ENCODE results near the gene TXNRD1. TPM values are rescaled to one million over a fixed set of nuclear protein-coding genes. Genes with fewer than 3 reads are reported as not detected.
"Not testable (repeated sequence)": the region's sequence is repeated elsewhere in the genome, so short reads cannot be mapped to it uniquely, and the experiment has no call there.

TXNRD1 gene
- polyA plus RNA-seq, 3 donors = 50.2 to 69.5 (median 63.3) TPM

DNA sequence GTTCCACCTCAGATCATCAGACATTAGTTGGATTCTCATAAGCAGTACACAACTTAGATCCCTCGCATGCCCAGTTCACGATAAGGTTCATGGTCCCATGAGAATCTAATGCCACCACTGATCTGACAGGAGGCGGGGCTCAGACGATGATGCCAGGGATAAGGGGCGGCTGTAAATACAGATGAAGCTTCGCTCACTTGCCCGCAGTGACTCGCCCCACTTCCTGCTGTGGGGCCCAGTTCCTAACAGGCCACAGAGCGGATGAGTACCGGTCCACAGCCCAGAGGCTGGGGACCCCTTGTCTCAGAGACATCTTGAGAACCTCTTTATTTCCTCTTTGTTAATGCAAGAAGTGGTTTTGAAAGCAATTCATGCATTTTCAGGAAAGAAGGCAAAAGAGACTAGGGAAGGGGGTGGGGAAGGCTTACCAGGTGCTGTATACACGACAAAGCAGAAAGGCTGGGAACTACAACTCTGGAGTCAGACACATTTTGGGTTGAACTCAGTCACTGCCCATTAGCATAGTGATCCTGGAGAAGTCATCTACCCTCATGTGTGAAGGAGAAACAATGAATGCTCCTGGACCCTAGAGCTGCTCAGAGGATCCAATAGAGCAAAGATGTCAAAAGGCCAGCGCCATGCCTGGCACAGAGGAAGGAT, 156.6 kb downstream of the TXNRD1 start:
- no peak for DNase-seq (ENCODE audit: extremely low read depth in 1 of 11, low read depth in 9 of 11, low spot score in 4 of 11)

DNA sequence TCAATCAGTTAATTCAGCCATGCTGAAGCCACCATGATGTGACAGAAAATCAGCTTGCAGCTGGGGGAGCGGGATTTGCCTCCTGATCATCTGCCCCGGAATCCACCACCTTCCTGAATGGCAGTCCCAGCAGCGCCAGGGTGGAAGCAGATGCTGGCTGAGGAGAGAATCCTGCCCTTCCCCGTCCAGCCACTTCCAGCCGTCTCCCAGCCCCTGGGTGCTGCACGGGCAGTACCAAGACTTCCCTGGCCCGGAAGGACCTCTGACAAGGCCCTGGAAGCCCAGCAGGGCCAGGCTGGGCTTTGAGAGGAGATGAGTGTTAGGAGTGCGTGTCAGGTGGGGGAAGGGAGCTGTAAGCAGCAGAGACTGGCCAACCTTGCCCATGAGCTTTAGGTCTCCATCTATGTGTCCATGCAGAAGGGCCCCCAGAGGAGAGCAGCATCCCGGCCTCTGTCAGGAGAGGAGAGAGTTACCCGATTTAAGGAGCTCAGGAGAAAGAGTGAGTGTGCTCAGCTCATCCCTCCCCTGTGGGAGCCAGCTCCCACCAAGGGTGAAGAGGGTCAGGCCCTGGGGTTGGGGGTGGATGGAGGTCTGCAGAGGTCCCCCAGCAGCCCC, 157.2 kb downstream of the TXNRD1 start:
- no peak for DNase-seq (ENCODE audit: extremely low read depth in 1 of 11, low read depth in 9 of 11, low spot score in 4 of 11)

DNA sequence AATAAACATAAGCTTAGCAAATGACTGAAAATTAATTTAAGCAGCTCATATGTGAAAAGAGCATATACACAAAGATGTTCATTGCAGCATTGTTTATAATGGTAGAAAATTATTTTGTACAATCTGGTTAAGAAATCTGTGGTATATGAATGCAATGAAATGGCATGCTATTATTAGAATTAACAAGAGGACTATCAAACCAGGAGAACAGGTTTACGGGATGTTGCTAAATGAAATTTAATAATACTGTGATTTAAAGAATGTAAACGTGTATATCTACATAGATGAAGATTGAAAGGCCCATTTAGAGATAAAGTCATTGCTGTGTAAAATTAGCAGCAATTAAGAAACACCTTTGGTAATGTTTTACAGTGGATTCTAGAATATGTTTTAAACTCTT, 158.5 kb downstream of the TXNRD1 start:
- no peak for DNase-seq (ENCODE audit: extremely low read depth in 1 of 11, low read depth in 9 of 11, low spot score in 4 of 11)

DNA sequence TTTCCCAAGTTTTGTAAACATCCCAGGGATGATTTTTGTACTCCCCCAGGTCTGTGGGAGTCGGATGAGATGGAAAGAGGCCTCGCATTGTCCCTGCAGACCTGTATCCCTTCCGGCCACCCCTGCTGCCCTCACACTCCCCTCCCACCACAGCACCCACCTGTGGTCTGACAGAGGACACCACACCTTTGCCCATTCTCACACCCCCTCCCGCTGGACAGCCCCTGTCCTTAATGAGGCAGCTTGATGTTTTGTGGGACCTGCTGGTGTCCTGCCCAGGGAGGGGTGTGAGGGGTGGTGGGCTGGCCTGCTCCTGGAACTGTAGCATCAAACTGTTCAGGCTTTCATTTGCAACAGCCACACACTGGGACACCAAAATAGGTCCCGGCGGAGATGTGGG, 159.2 kb downstream of the TXNRD1 start:
- DNase-seq (ENCODE audit: extremely low read depth in 1 of 11, low read depth in 9 of 11, low spot score in 4 of 11) = no peak

DNA sequence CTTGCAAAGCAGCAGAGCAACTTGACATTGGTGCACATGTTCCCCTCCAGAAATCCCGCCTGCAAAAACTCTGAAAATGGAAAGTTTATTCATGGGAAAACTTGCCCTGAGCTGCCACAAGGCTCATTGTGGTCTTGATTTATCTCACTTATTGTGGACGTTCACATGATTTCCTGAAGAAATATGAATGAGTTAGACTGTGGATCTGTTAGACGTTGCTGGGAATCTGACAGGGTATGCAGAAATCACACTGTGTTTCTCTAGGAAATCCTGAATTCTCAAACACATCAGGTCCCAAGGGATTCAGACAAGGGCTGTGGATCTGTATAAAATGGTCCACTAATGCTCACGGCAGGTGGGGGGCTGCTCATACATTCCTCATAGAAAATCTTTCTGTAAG, 160.2 kb downstream of the TXNRD1 start:
- no peak for DNase-seq (ENCODE audit: extremely low read depth in 1 of 11, low read depth in 9 of 11, low spot score in 4 of 11)

DNA sequence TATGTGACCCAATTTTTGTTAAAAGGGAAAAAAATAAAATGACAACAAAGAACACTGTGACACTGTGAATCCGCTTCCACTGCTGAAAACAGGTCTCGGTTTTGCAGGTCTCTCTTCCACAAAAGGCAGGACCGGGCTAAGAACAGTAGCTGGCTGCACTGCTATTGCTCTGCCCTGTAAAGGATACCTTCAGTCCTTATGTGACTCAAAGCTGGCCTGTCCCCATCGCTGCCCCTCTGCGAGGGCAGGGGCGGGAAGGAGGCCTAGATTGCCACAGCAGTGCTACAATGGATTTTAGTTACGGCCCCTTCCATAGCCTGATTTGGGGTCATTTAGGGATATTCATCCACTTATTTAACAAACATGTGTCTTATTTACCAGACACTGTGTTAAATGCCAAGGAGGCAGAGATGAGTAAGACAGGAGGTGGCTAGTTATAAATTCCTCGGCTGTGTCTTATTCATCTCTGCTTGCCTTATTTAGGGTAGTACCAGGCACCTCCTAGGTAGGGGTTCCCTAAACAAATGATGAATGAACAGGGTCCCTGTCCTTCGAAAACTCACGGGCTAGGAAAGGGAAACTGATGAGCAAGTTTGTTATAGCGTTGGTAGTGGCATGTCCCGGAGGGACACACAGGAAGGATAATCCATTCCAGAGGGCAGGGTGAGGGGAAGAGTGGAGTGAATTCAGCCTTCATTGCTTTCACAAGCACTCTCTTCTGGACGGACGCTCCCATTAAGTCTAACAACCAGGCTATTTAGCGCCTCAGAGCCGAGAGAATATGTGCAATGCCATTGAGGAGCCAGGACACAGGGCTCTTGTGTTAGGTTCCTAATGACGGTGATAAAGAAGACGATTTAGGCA, 161.3 kb downstream of the TXNRD1 start:
- DNase-seq (ENCODE audit: extremely low read depth in 1 of 11, low read depth in 9 of 11, low spot score in 4 of 11) = no peak

DNA sequence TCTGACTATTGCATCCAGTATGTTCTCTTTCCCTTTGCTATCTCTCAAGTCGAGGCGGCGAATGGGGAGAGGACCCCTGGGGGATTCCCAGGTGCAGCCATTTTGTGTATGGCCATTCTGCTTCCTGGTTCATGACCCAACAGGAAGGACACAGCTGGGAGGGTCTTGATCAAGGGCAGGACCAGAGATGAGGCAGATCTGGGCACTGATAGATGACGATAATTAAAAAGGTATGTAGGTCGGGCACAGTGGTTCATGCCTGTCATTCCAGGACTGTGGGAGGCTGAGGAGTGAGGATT, 161.9 kb downstream of the TXNRD1 start:
- DNase-seq (ENCODE audit: extremely low read depth in 1 of 11, low read depth in 9 of 11, low spot score in 4 of 11) = no peak

DNA sequence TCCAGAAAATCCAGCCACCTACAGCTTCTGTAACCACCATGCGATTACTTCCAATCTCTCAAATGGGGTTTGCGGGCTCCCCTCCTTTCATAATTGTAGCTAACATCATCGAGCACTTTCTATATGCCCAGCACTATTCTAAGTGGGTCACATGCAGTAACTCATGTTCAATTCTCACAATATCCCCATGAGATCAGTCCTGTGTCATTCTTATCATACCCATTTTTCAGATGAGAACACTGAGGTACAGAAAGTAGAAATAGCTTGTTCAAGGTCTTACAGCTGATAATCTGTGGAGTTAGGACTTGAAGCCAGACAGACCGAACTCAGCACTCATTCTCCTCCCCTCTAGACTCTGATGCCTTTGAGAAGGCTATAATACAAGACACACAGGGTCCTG, 162.8 kb downstream of the TXNRD1 start:
- DNase-seq (ENCODE audit: extremely low read depth in 1 of 11, low read depth in 9 of 11, low spot score in 4 of 11) = no peak

DNA sequence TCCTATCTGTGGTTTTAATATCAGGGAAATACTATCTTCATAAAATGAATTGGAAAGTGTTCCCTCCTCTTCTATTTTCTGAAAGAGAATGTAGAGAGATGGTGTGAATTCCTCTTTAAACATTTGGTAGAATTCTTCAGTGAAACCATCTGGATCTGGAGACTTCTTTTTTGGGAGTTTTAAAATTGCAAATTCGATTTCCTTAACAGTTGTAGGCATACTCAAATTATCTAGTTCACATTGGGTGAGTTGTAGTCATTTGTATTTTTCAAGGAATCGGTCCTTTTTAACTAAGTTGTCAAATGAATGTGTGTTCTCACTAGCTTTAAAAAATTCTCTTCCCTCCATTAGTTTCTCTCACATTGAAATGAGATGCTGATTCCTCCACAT, 165.8 kb downstream of the TXNRD1 start:
- no peak for DNase-seq (ENCODE audit: extremely low read depth in 1 of 11, low read depth in 9 of 11, low spot score in 4 of 11)

DNA sequence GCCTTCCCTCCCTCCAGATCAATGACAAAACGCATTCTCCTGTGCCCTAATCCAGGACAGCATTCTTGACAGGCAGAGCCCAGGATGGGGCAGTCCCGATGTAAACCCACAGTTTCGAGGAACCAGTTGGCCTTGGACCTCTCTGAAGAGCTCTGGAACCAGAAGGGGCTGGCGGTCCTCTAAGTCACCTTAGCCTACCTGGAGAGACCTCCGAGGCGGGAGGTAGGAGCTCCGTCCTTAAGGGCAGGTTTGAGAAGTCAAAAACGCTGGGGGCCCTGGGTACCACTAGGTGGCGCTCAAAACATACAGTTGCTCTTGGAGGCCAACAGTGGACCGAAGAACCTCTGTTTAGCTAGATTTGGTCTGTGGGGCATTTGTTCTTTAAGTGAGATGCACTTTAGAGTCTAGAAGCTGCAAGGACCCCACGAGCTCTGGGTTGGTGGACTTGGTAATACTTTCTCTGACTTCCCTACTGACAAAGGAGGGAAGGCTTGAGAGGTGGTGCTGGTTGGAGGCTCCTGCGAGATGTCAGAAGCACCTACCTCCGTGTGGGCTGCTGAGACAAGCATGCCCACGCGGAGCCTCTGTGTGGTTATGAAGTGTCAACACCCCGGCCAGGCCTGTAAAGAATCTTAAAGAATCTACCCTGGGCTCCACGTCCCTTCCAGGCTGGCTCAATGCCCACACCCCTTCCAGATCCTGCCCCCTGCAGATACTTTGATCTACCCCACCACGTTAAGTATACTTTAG, 166.3 kb downstream of the TXNRD1 start:
- peak; percentile 57 to 78 (median 72) for DNase-seq (ENCODE audit: extremely low read depth in 1 of 11, low read depth in 9 of 11, low spot score in 4 of 11)

DNA sequence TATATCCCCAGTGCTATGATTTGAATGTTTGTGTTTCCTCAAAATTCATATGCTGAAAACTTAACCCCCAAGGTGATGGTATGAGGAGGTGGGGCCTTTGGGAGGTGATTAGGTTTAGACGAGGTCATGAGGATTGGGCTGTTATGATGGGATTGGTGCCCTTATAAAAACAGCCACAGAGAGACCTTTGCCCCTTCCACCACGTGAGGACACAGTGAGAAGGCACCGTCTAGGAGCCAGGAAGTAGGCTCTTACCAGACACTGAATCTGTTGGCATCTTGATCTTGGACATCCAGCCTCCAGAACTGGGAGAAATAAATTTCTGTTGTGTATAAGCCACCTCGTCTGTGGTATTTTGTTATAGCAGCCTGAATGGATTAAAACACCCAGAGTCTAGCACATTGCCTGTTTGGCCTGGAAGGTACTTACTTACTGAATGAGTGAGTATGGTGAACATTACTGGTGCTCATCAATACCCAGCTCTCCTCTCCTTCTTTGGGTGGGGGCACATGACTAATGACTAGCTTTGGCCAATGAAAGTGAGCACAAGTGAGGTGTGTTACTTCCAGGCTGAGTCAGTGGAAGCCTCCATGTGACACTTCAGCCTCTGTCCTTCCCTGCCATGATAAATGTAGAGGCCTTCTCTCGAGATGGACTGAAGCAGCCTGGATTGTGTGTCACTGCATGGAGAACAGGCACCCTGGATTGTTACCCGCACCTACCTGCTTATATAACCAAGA, 168.7 kb downstream of the TXNRD1 start:
- no peak for DNase-seq (ENCODE audit: extremely low read depth in 1 of 11, low read depth in 9 of 11, low spot score in 4 of 11)

DNA sequence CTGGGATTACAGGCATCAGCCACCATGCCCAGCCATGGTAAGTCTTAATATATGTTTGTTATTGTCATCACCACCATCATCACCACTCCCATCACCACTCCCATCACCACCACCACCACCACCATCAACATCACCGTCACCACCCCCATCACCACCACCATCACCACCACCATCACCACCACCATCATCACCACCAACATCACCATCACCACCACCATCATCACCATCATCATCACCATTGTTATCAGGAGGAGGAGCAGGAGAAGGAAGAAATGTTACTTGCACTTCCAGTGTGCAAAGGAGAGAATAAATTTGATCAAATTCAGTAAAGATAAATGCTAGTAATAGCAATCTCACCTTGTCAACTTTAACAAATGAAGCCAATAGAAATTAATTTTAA, 169.9 kb downstream of the TXNRD1 start:
- DNase-seq (ENCODE audit: extremely low read depth in 1 of 11, low read depth in 9 of 11, low spot score in 4 of 11) = no peak

DNA sequence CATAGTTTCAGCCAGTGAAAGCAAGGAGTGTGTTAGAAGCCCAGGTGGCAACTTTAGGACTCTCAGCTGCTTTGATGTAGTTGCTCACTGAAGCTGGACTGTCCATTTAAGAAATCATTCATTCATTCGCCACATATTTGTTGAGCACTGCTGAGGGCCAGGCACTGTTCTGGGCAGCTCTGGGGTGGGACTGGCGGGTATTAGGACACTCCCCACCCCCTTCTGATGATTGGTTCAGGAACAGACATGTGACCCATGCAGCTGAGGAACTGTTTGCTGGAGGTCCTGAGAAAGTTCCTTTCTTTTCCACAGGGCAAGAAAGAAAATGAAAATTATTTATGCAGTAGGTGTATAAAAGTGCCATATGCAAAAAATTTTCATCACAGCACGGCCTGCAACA, 170.9 kb downstream of the TXNRD1 start:
- DNase-seq (ENCODE audit: extremely low read depth in 1 of 11, low read depth in 9 of 11, low spot score in 4 of 11) = no peak

DNA sequence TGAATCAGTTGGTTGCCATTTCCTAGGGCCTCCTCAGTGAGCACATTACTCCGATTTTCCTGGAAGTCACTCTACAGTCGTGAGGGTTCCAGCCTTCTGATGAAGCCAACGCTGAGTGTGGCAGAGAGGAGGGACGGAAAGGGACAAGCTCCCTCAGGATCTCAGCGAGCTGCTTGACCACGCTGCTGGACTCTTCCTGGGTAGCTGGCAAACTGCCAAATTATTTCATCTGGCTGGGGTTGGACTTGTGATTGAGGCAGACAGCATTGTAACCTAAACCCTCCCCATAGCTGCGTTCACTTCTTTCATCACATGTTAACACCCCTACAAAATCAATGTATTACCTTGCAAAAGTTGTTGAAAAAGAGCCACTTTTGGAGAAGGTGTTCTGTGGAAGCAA, 171.6 kb downstream of the TXNRD1 start:
- DNase-seq (ENCODE audit: extremely low read depth in 1 of 11, low read depth in 9 of 11, low spot score in 4 of 11) = no peak

DNA sequence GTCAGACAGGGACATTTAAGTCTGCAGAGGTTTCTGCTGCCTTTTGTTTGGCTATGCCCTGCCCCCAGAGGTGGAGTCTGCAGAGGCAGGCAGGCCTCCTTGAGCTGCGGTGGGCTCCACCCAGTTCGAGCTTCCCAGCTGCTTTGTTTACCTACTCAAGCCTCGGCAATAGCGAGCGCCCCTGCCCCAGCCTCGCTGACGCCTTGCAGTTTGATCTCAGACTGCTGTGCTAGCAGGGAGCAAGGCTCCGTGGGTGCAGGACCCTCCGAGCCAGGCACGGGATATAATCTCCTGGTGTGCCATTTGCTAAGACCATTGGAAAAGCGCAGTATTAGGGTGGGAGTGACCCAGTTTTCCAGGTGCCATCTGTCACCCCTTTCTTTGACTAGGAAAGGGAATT, 178.5 kb downstream of the TXNRD1 start:
- not testable (repeated sequence) for DNase-seq (ENCODE audit: extremely low read depth in 1 of 11, low read depth in 9 of 11, low spot score in 4 of 11)

All from renal cortex interstitium (tissue), 11 donors.